Endothelial cell of umbilical vein (primary cell): ENCODE results near the gene PPP1R9B. TPM values are rescaled to one million over a fixed set of nuclear protein-coding genes. Genes with fewer than 3 reads are reported as not detected.

ENCODE experiments used
- BruUV-seq: library from RNA; stranded (reverse); fragments of 400-500 nt; replicated peaks from 2 replicates; lab custom pipeline; 2021; lab: Mats Ljungman, UMichigan
- CTCF ChIA-PET: fragments of 300-600, 350-600 bp; sonication (Branson Sonifier 250); formaldehyde crosslinking; loops from one replicate; lab custom pipeline; 2021; ENCODE audit warnings: antibody characterized with exemption, inconsistent platforms; lab: Charles Lee
- POLR2A ChIA-PET: fragments of 300-600, 350-600 bp; sonication (Branson Sonifier 250); formaldehyde crosslinking; loops from one replicate; lab custom pipeline; 2021; ENCODE audit warnings: antibody characterized with exemption, inconsistent platforms; lab: Charles Lee
- DNase-seq: peaks from one replicate; pipeline ENCODE4 v3.0.0-alpha.2; 2011; ENCODE audit warnings: low read depth, low spot score
- FAIRE-seq: peaks from 2 replicates; lab custom pipeline; 2011; peaks lifted over from hg19 to GRCh38; lab: Jason Lieb, UNC
- H2AFZ ChIP-seq: 2 replicates; pipeline ENCODE4 v1.6.0; 2012; ENCODE audit warnings: low read depth, low read length, control low read depth, inconsistent platforms
- H3K27ac ChIP-seq: 2 replicates; pipeline ENCODE4 v1.5.1; 2011; ENCODE audit warnings: low read depth, mild to moderate bottlenecking, control low read depth, low read length, moderate library complexity; ENCODE audit not compliant: insufficient read depth
- H3K27me3 ChIP-seq, 2 experiments: 2 replicates each; pipeline versions ENCODE4 v1.6.0 to v1.6.1; 2011; ENCODE audit warnings: low read length in 2 of 2, mixed read lengths in 1 of 2; ENCODE audit not compliant: control insufficient read depth in 2 of 2, insufficient read depth in 2 of 2
- H3K36me3 ChIP-seq, 2 experiments: 2 replicates in 1 of 2; 3 replicates in 1 of 2; pipeline ENCODE4 v1.5.1; 2011; ENCODE audit warnings: low read length in 2 of 2, mild to moderate bottlenecking in 1 of 2, moderate library complexity in 1 of 2; ENCODE audit not compliant: control insufficient read depth in 2 of 2, insufficient read depth in 2 of 2; ENCODE audit errors: extremely low read depth in 1 of 2
- H3K4me1 ChIP-seq: 3 replicates; pipeline ENCODE4 v1.5.1; 2011; ENCODE audit warnings: mild to moderate bottlenecking, low read length; ENCODE audit not compliant: control insufficient read depth, insufficient read depth; ENCODE audit errors: extremely low read depth
- H3K4me2 ChIP-seq: 2 replicates; pipeline ENCODE4 v1.6.1; 2011; ENCODE audit warnings: low read length, control low read depth, mixed read lengths; ENCODE audit not compliant: insufficient read depth
- H3K4me3 ChIP-seq, 3 experiments: fragments of 200-600 bp in 1 of 3; sonication (generic), shearing (Covaris generic) in 1 of 3; replicated peaks in 1 of 3; 2 replicates each; pipeline ENCODE4 v1.5.1; 2011 to 2016; ENCODE audit warnings: control low read depth in 3 of 3, low read length in 3 of 3, mild to moderate bottlenecking in 2 of 3, inconsistent platforms in 1 of 3, low read depth in 1 of 3, moderate library complexity in 1 of 3; ENCODE audit not compliant: insufficient read depth in 1 of 3
- H3K79me2 ChIP-seq: 2 replicates; pipeline ENCODE4 v1.6.0; 2012; ENCODE audit warnings: low read length, inconsistent platforms; ENCODE audit not compliant: control insufficient read depth, insufficient read depth
- H3K9ac ChIP-seq: replicated peaks from 2 replicates; pipeline ENCODE3; 2011; ENCODE audit warnings: low read length, control low read depth; ENCODE audit not compliant: insufficient read depth; ENCODE audit errors: extremely low read depth
- H3K9me1 ChIP-seq: replicated peaks from 3 replicates; pipeline ENCODE4 v1.6.0; 2011; ENCODE audit warnings: mild to moderate bottlenecking, low read length; ENCODE audit not compliant: control insufficient read depth, insufficient read depth; ENCODE audit errors: extremely low read depth
- H3K9me3 ChIP-seq: replicated peaks from 2 replicates; pipeline ENCODE4 v1.5.1; 2012; ENCODE audit warnings: low read length, inconsistent platforms; ENCODE audit not compliant: control insufficient read depth, insufficient read depth
- H4K20me1 ChIP-seq: replicated peaks from 2 replicates; pipeline ENCODE3; 2011; ENCODE audit warnings: mild to moderate bottlenecking, low read length; ENCODE audit not compliant: control insufficient read depth, insufficient read depth; ENCODE audit errors: extremely low read depth
- EZH2 ChIP-seq: IDR thresholded peaks from 2 replicates; pipeline ENCODE4 v1.6.1; 2012; ENCODE audit warnings: borderline replicate concordance, low read depth, mild to moderate bottlenecking, moderate library complexity, low read length, inconsistent platforms; ENCODE audit not compliant: severe bottlenecking
- FOS ChIP-seq: IDR thresholded peaks from 2 replicates; pipeline ENCODE4 v1.6.1; 2011; ENCODE audit warnings: mild to moderate bottlenecking, low read length, moderate library complexity, borderline replicate concordance; ENCODE audit not compliant: insufficient read depth
- GATA2 ChIP-seq: IDR thresholded peaks from 2 replicates; pipeline ENCODE4 v1.7.0; 2011; ENCODE audit warnings: low read depth, mild to moderate bottlenecking, moderate library complexity, mixed read lengths, low read length; ENCODE audit not compliant: insufficient read length, insufficient read depth
- JUN ChIP-seq: IDR thresholded peaks from 2 replicates; pipeline ENCODE4 v1.6.1; 2011; ENCODE audit warnings: borderline replicate concordance, low read depth; ENCODE audit not compliant: insufficient read length, insufficient read depth
- MYC ChIP-seq: IDR thresholded peaks from one replicate; pipeline ENCODE4 v1.6.1; 2011; ENCODE audit warnings: mild to moderate bottlenecking, low read depth, low read length
- POLR2A ChIP-seq: IDR thresholded peaks from 2 replicates; pipeline ENCODE4 v1.6.1; 2012; ENCODE audit warnings: low read depth, mild to moderate bottlenecking, control low read depth, low read length
- POLR2AphosphoS5 ChIP-seq: IDR thresholded peaks from 2 replicates; pipeline ENCODE4 v1.6.1; 2012; ENCODE audit warnings: low read depth, mild to moderate bottlenecking, control low read depth, low read length, moderate library complexity; ENCODE audit not compliant: insufficient read depth
- dilution Hi-C: fragments of 300-500 bp; cut with MboI; formaldehyde crosslinking; loops from one replicate; pipeline ENCODE4 v1.15.0; 2019; ENCODE audit warnings: low sequenced_read_pairs; ENCODE audit not compliant: extremely low pct_ligation_motif_present
- intact Hi-C: fragments of 100-400 bp; cut with micrococcal nuclease; formaldehyde crosslinking; loops from one replicate; pipeline ENCODE4 v1.10.0; 2022
- polyA plus RNA-seq, 4 experiments: library from polyadenylated mRNA; depleted of rRNA in 3 of 4; stranded (reverse) in 3 of 4; unstranded in 1 of 4; fragments of >200 nt; gene quantifications; 2 replicates each; pipeline versions ENCODE4 v1.2.1 to v1.2.3, GENCODE V29; 2011 to 2012; ENCODE audit warnings: missing spikeins in 1 of 4
- total RNA-seq: library from RNA; stranded (reverse); gene quantifications from 2 replicates; pipeline ENCODE4 v1.2.3, GENCODE V29; 2021
- TF ChIP-seq, protein P1 (sequence below): IDR thresholded peaks from 2 replicates; pipeline ENCODE4 v1.6.1; 2011; ENCODE audit not compliant: insufficient read depth, insufficient read length
- TF ChIP-seq, protein P2 (sequence below), 2 donors: IDR thresholded peaks; 1 replicate in 1 of 2; 2 replicates in 1 of 2; pipeline ENCODE4 v1.5.1; 2011; ENCODE audit warnings: low read length in 2 of 2, mild to moderate bottlenecking in 2 of 2, moderate library complexity in 2 of 2, control low read depth in 1 of 2, inconsistent platforms in 1 of 2, low read depth in 1 of 2; ENCODE audit not compliant: insufficient read depth in 1 of 2; ENCODE audit errors: extremely low read depth in 1 of 2

Gene PPP1R9B
- total and polyA plus RNA-seq, 2 donors (not counting 3 experiments of a cell fraction or from before 2014, with no cell fraction given) = 20.1 to 60.2 TPM

GRCh38 chr17:50091918-50092285 lies 58.6 kb downstream of the PPP1R9B start:
- peaks cover 0 to 16% of the 10 kb centered on the region in 2 experiments for H3K36me3 ChIP-seq
- no peak overlapping the region for H3K4me2 ChIP-seq
- intact Hi-C loops = no loop called here
- no TSS peak for BruUV-seq
- H3K9ac ChIP-seq = no peak overlapping the region
- H3K79me2 ChIP-seq = no peaks in the 10 kb centered on the region
- TF ChIP-seq, protein P1, sequence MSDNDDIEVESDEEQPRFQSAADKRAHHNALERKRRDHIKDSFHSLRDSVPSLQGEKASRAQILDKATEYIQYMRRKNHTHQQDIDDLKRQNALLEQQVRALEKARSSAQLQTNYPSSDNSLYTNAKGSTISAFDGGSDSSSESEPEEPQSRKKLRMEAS = no peak
- TF ChIP-seq POLR2AphosphoS5 (no peak), JUN (no peak), EZH2 (no peak), GATA2 (no peak), FOS (no peak), MYC (no peak), POLR2A (no peak)
- TF ChIP-seq, protein P2, sequence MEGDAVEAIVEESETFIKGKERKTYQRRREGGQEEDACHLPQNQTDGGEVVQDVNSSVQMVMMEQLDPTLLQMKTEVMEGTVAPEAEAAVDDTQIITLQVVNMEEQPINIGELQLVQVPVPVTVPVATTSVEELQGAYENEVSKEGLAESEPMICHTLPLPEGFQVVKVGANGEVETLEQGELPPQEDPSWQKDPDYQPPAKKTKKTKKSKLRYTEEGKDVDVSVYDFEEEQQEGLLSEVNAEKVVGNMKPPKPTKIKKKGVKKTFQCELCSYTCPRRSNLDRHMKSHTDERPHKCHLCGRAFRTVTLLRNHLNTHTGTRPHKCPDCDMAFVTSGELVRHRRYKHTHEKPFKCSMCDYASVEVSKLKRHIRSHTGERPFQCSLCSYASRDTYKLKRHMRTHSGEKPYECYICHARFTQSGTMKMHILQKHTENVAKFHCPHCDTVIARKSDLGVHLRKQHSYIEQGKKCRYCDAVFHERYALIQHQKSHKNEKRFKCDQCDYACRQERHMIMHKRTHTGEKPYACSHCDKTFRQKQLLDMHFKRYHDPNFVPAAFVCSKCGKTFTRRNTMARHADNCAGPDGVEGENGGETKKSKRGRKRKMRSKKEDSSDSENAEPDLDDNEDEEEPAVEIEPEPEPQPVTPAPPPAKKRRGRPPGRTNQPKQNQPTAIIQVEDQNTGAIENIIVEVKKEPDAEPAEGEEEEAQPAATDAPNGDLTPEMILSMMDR (IDR thresholded peaks at IDR 0.05; ENCODE audit: extremely low read depth in 1 of 2, insufficient read depth in 1 of 2, low read depth in 1 of 2, low read length in 2 of 2) = no peak
- H4K20me1 ChIP-seq = no peaks in the 10 kb centered on the region
- ChIA-PET POLR2A (no interaction called here), CTCF (interaction anchor here (0.7 to 5.4 kb wide), 7 partner anchors 12 to 206 kb away, joined by 3 to 101 read pairs (median 5); partner anchors contain the start of gene ITGA3)
- dilution Hi-C loops = no loop called here
- H2AFZ ChIP-seq = no peak overlapping the region
- peaks cover 10% of the 10 kb centered on the region for H3K4me1 ChIP-seq
- FAIRE-seq (no peak), DNase-seq (no peak)
- H3K27me3 ChIP-seq = no peaks in the 10 kb centered on the region
- H3K9me1 ChIP-seq = no peaks in the 10 kb centered on the region
- H3K27ac ChIP-seq = no peak overlapping the region
- H3K4me3 ChIP-seq = no peak overlapping the region
- H3K9me3 ChIP-seq = no peaks in the 10 kb centered on the region
